Skeletal muscle satellite cell (primary cell): ENCODE measurements around the gene MYO3B.

Source experiments
- H3K27me3 ChIP-seq: 2 replicates; pipeline ENCODE4 v1.7.0; 2013; ENCODE audit warnings: low read length; ENCODE audit not compliant: control insufficient read depth, insufficient read depth
- H3K36me3 ChIP-seq: 2 replicates; pipeline ENCODE4 v1.7.0; 2013; ENCODE audit warnings: mild to moderate bottlenecking, control low read depth, low read length; ENCODE audit not compliant: insufficient read depth
- H3K4me1 ChIP-seq: 2 replicates; pipeline ENCODE4 v1.7.0; 2013; ENCODE audit warnings: low read length; ENCODE audit not compliant: control insufficient read depth, insufficient read depth
- H3K4me2 ChIP-seq: 2 replicates; pipeline ENCODE4 v1.7.0; 2013; ENCODE audit warnings: mild to moderate bottlenecking, low read length
- H3K4me3 ChIP-seq: 2 replicates; pipeline ENCODE4 v1.7.0; 2013; ENCODE audit warnings: low read length
- H3K9ac ChIP-seq: 2 replicates; pipeline ENCODE4 v1.7.0; 2013; ENCODE audit warnings: mild to moderate bottlenecking, low read depth, low read length, moderate library complexity
- H3K9me3 ChIP-seq: replicated peaks from 2 replicates; pipeline ENCODE4 v1.7.0; 2013; ENCODE audit warnings: mild to moderate bottlenecking, control low read depth, low read length

MYO3B gene

GRCh38 chr2:170501421-170502043 is 323.6 kb downstream of the MYO3B start:
- H3K27me3 ChIP-seq = peaks cover 70% of the 10 kb centered on the region
- H3K4me3 ChIP-seq = no peak overlapping the region
- no peaks in the 10 kb centered on the region for H3K36me3 ChIP-seq
- no peak overlapping the region for H3K4me2 ChIP-seq
- H3K9ac ChIP-seq = no peak overlapping the region
- no peaks in the 10 kb centered on the region for H3K9me3 ChIP-seq
- H3K4me1 ChIP-seq = peaks cover 6% of the 10 kb centered on the region

GRCh38 chr2:170502361-170503130 is 324.6 kb downstream of the MYO3B start:
- Histone ChIP-seq H3K27me3 (peaks cover 75% of the 10 kb centered on the region), H3K9me3 (no peaks in the 10 kb centered on the region), H3K9ac (no peak overlapping the region), H3K4me3 (no peak overlapping the region), H3K36me3 (no peaks in the 10 kb centered on the region), H3K4me2 (no peak overlapping the region), H3K4me1 (peaks cover 12% of the 10 kb centered on the region)

- peaks cover 69% of the 10 kb centered on the region for H3K27me3 ChIP-seq
- H3K9ac ChIP-seq = no peak overlapping the region
- H3K4me1 ChIP-seq = peaks cover 16% of the 10 kb centered on the region
- no peaks in the 10 kb centered on the region for H3K36me3 ChIP-seq
- H3K4me2 ChIP-seq = no peak overlapping the region
- H3K9me3 ChIP-seq = no peaks in the 10 kb centered on the region
- no peak overlapping the region for H3K4me3 ChIP-seq
These were observed 325.6 kb downstream of the MYO3B start for GRCh38 chr2:170503563-170503962.

- H3K9ac ChIP-seq = no peak overlapping the region
- H3K27me3 ChIP-seq = peaks cover 63% of the 10 kb centered on the region
- no peaks in the 10 kb centered on the region for H3K9me3 ChIP-seq
- H3K4me3 ChIP-seq = no peak overlapping the region
- peaks cover 17% of the 10 kb centered on the region for H3K4me1 ChIP-seq
- H3K36me3 ChIP-seq = no peaks in the 10 kb centered on the region
- H3K4me2 ChIP-seq = no peak overlapping the region
These were observed 326.2 kb downstream of the MYO3B start for GRCh38 chr2:170503971-170504809.

GRCh38 chr2:170504810-170505145 is 326.8 kb downstream of the MYO3B start:
- Histone ChIP-seq H3K36me3 (no peaks in the 10 kb centered on the region), H3K4me2 (no peak overlapping the region), H3K4me3 (no peak overlapping the region), H3K27me3 (peaks cover 61% of the 10 kb centered on the region), H3K9me3 (no peaks in the 10 kb centered on the region), H3K9ac (no peak overlapping the region), H3K4me1 (peaks cover 22% of the 10 kb centered on the region)

- Histone ChIP-seq H3K36me3 (no peaks in the 10 kb centered on the region), H3K9me3 (no peaks in the 10 kb centered on the region), H3K4me1 (peaks cover 26% of the 10 kb centered on the region), H3K4me2 (peak overlapping the region; percentile 11), H3K9ac (no peak overlapping the region), H3K27me3 (peaks cover 53% of the 10 kb centered on the region), H3K4me3 (peak overlapping the region; percentile 3)
These were observed 327.8 kb downstream of the MYO3B start for GRCh38 chr2:170505631-170506275.

- H3K4me1 ChIP-seq = peaks cover 33% of the 10 kb centered on the region
These were observed 331.7 kb downstream of the MYO3B start for GRCh38 chr2:170509452-170510193.

GRCh38 chr2:170512266-170512665 is 334.3 kb downstream of the MYO3B start:
- no peak overlapping the region for H3K9ac ChIP-seq
- H3K27me3 ChIP-seq = peaks cover 13% of the 10 kb centered on the region
- peaks cover 22% of the 10 kb centered on the region for H3K4me1 ChIP-seq
- H3K4me3 ChIP-seq = no peak overlapping the region
- no peaks in the 10 kb centered on the region for H3K9me3 ChIP-seq
- no peak overlapping the region for H3K4me2 ChIP-seq
- H3K36me3 ChIP-seq = no peaks in the 10 kb centered on the region

More at GRCh38 chr2:170509452-170510193, 331.7 kb downstream of the MYO3B start:
- Histone ChIP-seq H3K36me3 (no peaks in the 10 kb centered on the region), H3K27me3 (peaks cover 18% of the 10 kb centered on the region), H3K9ac (no peak overlapping the region), H3K4me3 (no peak overlapping the region), H3K9me3 (no peaks in the 10 kb centered on the region), H3K4me2 (no peak overlapping the region)

GRCh38 chr2:170514140-170514539 is 336.2 kb downstream of the MYO3B start:
- H3K27me3 ChIP-seq = peaks cover 16% of the 10 kb centered on the region
- no peak overlapping the region for H3K9ac ChIP-seq
- H3K4me3 ChIP-seq = no peak overlapping the region
- no peak overlapping the region for H3K4me2 ChIP-seq
- no peaks in the 10 kb centered on the region for H3K36me3 ChIP-seq
- no peaks in the 10 kb centered on the region for H3K9me3 ChIP-seq
- H3K4me1 ChIP-seq = peaks cover 17% of the 10 kb centered on the region

GRCh38 chr2:170517538-170517937 is 339.6 kb downstream of the MYO3B start:
- Histone ChIP-seq H3K9me3 (no peaks in the 10 kb centered on the region), H3K36me3 (no peaks in the 10 kb centered on the region), H3K27me3 (peaks cover 16% of the 10 kb centered on the region), H3K4me2 (no peak overlapping the region), H3K4me1 (peaks cover 7% of the 10 kb centered on the region), H3K9ac (no peak overlapping the region), H3K4me3 (no peak overlapping the region)
